Muscle of arm (tissue), 14 donors: ENCODE data around the gene NPRL2. TPM values are rescaled to one million over a fixed set of nuclear protein-coding genes. Genes with fewer than 3 reads are reported as not detected.

ENCODE experiments used
- DNase-seq: peaks from one replicate; pipeline ENCODE4 v3.0.0-alpha.2; 2013
- long read RNA-seq, 11 donors: transcript quantifications; one replicate each; lab custom pipeline, GENCODE V29; 2026
- polyA plus RNA-seq, 12 donors: library from polyadenylated mRNA; unstranded; fragments of 120-200 nt; gene quantifications; one replicate each; pipeline ENCODE4 v1.2.1, GENCODE V29; 2013; ENCODE audit not compliant: insufficient read length in 12 of 12

NPRL2 gene
- polyA plus RNA-seq: 10 to 100 TPM in 10 of 12 donors, 1 to 10 TPM in 1, not detected in 1; 7.5 to 21.8 (median 18.0) TPM
- long read RNA-seq, donor 1, partial matches to known transcripts: 6 of 11 reads
- long read RNA-seq, donor 1, other reads (novel, unspliced or antisense): 0 of 11 reads
- long read RNA-seq, donor 2, partial matches to known transcripts: 0 of 4 reads
- long read RNA-seq, donor 2, other reads (novel, unspliced or antisense): 0 of 4 reads
- long read RNA-seq, donor 3, partial matches to known transcripts: 6 of 10 reads
- long read RNA-seq, donor 3, other reads (novel, unspliced or antisense): 0 of 10 reads
- long read RNA-seq, donor 4, partial matches to known transcripts: 0 of 3 reads
- long read RNA-seq, donor 4, other reads (novel, unspliced or antisense): 0 of 3 reads
- long read RNA-seq, donor 5, transcript NPRL2-201 (11 exons, 1,700 nt): major isoform, 8 of 9 reads
- long read RNA-seq, donor 5, partial matches to known transcripts: 0 of 9 reads
- long read RNA-seq, donor 5, other reads (novel, unspliced or antisense): 0 of 9 reads
- long read RNA-seq, donor 6, partial matches to known transcripts: 0 of 3 reads
- long read RNA-seq, donor 6, other reads (novel, unspliced or antisense): 0 of 3 reads
- long read RNA-seq, donor 7, partial matches to known transcripts: 0 of 3 reads
- long read RNA-seq, donor 7, other reads (novel, unspliced or antisense): 0 of 3 reads
- long read RNA-seq, donor 8, transcript NPRL2-201 (11 exons, 1,700 nt): major isoform, 6 of 7 reads
- long read RNA-seq, donor 8, partial matches to known transcripts: 0 of 7 reads
- long read RNA-seq, donor 8, other reads (novel, unspliced or antisense): 0 of 7 reads
- long read RNA-seq, donor 9, partial matches to known transcripts: 0 of 3 reads
- long read RNA-seq, donor 9, other reads (novel, unspliced or antisense): 0 of 3 reads
- long read RNA-seq, donor 10: 0 reads
- long read RNA-seq, donor 11, partial matches to known transcripts: 0 of 4 reads
- long read RNA-seq, donor 11, other reads (novel, unspliced or antisense): 0 of 4 reads

DNA sequence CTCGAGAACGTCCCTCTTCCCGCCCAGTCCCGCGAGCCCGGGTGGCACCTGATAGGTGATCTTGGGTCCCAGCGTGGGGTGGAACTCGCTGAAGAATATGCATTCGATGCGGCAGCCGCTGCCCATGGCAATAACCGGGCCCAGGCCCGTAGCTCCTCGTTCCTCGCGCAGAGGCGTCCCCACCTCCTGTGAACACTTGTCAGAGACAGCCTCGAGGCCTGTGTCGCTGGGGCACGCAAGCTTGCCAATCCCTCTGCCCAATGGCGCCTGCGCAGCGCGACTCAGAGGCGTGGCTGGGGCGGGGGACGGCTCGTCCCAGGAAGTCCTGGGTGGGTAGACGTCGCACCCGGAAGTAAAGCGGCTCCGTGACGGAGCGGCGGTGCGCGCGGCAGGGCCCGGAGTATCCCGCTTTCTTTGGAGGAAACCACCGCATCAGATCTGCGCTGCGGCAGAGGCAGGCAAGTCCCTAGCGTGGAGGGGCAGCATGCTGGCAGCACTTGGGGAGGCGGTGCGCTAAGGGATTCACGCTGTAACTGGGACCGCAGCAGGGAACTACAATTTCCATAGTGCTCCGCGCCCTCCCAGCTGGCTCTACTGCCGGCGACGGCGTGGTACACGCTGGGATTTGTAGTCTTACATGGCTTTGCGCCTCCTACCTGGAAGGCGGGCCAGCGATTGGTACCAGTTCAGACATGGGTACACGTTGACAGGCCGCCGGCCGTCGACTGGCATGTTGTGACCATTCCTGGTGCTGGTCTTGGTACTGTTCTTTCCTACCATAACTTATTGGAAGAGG, at the start of gene NPRL2, which contains the start of gene CYB561D2:
Gene NPRL2 (minus strand): TSS at position 249 of the 796 bp plus-strand sequence. CDS start 123 bp downstream, at position 126.
Gene CYB561D2 (plus strand): TSS at position 336 of the 796 bp plus-strand sequence. CDS start 572 bp downstream, outside the sequence.
- peak; percentile 95 for DNase-seq

GRCh38 chr3:50396502-50396901, 45.9 kb upstream of the NPRL2 start:
- no peak for DNase-seq

DNA sequence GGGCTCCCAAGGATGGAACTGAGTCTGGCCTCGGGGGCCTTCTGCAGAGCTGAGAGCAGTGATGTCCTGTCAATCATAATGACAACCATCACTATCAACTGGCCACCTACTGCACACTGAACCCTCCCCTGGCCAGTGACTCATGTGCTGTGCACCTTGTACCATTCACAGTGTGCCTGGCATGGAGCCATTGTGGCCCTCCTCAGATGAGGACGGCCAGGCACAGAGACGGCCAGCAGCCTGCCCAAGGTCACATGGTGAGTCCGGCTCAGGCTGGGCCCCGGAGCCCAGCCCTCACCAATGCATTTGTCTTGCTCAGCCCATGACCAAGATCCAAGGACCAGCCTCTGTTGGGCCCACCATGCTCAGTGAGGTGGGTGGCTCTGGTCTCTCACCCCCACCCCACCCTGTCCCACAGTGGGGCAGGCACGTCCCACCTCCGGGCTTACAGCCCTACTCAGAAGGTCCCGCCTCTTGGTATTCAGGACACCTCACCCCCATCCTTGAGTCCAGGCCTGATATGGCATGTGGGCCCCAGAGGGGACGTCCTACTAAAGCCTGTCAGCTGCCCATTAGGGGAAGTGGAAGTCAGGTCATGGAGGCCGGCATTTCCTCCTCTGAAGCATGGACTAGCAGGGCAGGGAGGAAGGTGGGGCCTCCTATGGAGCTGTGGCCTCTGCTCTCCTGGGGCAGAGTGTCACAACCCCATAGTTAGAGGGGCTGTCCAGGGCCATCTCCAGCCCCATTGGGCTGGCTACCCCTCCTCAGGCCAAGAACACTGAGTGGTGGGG, 44.7 kb upstream of the NPRL2 start:
- DNase-seq: no peak

GRCh38 chr3:50393061-50393460, 42.5 kb upstream of the NPRL2 start:
- no peak for DNase-seq

- no peak for DNase-seq
These were observed 41.6 kb upstream of the NPRL2 start for GRCh38 chr3:50392101-50392715.

DNA sequence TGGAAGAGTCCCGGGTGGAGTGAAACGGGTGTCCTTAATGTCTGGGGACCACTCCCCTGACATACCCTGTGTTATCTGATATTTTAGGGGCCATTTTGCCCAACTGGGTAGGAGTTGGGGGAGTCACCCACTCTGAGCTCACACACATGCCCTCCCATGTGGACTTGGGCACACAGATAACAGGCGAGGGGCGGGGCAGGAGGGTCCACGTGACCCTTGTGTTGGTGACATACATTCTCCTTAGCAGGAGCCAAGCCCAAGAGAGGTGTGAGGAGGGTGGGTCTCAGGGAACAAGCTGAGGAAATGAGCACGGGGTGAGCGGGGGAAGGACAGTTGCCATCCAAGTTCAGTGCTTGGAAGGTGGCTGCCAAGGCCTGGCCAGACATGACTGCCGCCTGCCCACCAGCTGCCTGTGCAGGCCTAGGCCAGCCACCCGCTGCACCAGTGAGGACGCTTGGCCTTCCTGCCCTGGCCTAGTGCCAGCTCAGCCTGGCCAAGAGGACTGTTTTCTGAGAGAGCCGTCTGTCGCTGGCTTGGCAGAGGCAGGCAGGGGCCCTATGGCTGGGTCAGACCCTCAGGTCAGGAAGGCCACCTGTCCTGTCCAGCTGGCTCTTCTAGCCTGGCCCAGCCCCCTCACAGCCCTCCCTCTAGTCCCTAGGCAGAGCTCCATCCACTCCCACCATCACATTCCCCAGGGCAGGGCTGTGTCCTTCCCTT, 40.1 kb upstream of the NPRL2 start:
- peak; percentile 49 for DNase-seq

GRCh38 chr3:50389414-50389767, 38.8 kb upstream of the NPRL2 start:
- DNase-seq: no peak

DNA sequence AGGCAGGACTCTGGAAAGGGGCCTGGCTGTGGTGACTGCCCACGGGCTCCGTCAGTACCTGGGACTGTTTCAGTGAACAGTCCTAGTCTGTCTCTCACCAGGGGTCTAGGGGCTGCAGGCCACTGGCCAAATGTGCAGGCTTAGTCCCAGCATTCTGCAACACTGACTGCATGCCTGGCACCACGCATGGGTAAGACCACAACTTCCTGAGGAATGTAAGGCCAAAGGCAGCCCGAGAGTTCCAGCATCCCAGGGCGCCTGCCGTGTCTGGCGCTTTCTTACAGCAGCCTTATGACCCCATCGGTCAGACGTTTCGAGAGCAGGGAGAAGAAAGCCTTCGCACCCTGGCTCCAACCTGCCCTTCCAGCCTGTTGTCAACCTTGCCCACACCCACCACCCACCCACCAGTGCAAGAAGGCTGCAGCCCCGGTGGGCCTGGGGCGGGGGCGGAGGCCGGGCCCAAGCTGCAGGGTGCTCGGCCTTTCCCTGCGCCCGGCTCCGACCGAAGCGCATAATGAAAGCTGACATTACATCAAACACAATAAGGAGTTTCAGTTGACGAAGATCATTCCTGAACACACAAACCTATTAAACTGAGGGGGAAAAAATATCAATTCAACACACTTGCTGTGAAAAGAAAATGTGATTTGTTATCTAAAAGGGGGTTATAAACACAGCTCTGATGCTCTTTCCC, 38.3 kb upstream of the NPRL2 start:
- no peak for DNase-seq

DNA sequence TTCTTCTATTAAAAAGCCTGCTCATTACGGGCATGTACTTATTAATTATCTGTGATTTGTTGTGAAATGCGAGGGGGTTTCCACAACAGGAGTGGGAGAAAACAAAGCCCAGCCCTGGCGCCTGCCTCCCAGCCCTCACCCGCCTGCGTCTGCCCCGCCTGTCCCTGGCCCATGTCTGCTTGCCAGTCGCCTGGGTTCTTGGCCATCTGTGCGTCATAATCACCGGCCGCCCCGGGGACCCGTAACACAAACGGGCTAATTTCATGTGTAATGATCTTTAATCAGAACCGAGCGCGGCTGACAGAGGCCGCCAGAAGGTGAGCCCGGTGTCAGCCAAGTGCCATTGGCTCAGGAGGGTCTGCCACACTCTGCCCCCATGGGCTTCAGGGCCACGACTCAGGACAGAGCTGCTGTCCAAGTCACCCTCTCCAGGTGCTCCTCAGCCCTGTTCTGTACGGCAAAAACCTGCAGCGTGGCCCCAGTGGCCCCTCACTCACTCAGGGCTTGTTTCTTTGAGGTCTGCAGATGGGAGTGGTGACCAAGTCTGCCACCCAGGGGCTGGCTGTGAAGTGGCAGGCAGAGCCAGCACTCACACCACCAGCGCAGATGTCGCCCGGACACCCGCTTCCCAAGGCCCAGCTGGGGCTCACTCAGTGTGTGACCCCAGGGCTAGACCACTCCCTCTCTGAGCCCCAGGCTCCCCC, 37.6 kb upstream of the NPRL2 start:
- DNase-seq: no peak

- DNase-seq: no peak
These were observed 35.2 kb upstream of the NPRL2 start for GRCh38 chr3:50385754-50386153.

GRCh38 chr3:50383750-50384149, 33.2 kb upstream of the NPRL2 start:
- DNase-seq: no peak

GRCh38 chr3:50382722-50383121, 32.1 kb upstream of the NPRL2 start:
- no peak for DNase-seq

- DNase-seq: no peak
These were observed 30.8 kb upstream of the NPRL2 start for GRCh38 chr3:50381383-50381782.

- no peak for DNase-seq
These were observed 30.0 kb upstream of the NPRL2 start for GRCh38 chr3:50380405-50381085.

GRCh38 chr3:50378757-50379156, 28.2 kb upstream of the NPRL2 start:
- DNase-seq: no peak

DNA sequence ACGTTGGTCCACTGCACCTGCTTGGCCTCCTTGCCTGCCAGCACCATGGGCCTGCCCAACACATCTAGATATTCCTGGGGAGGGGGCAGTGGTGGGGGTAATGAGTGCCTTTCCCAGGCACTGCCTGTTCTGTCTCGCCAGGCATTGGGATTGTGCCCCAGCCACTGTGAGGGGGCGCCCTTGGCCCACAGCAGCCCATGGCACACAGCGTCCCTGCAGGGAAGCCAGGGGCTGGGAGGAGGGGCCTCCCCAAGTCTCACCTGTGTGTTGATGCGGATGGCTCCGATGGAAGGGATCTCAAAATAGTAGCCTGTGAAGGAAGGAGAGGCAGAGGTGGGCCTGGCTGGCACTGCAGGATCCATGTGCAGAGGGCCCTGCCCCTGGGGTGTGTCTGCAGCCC, 27.4 kb upstream of the NPRL2 start:
- no peak for DNase-seq

DNA sequence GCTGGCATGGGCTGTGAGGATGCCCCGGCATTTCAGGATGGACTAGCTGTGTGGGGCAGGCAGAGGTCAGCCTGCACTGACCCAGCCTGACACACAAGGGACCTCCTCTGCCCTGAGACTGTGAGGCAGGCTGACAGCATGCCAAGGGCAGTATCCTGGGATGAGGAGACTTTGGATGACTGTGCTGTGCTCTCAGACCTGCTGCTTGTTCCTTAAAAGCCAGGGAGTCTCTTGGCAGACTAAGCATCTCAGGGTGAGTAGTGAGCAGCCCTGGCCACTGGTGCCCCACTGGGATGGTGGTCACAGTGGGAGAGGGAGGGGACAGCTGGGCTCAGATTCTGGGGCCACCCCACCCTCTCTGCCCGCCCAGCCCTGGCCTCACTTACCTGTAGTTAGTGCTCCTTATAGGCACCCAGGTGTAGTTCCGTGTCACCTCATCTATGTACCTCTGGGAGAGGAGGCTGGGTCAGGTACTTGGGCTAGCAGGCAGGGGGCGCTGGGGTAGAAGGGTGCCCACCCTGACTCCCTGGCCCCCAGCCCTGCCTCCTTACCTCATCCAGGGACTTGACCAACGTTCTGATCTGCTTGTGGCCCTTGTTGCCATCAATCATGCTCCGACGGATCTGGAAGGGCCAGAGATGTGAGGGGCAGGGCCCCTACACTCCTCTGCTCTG, 24.8 kb upstream of the NPRL2 start:
- DNase-seq: no peak
